Adipose tissue (tissue), 3 donors: Measurements from ENCODE around the gene ENOX1. TPM values are rescaled to one million over a fixed set of nuclear protein-coding genes. Genes with fewer than 3 reads are reported as not detected.

Source experiments
- H3K27ac ChIP-seq: one replicate; pipeline ENCODE4 v1.5.1; 2013; ENCODE audit warnings: low read depth, low read length
- WGBS, 3 donors: extraction: QIAGEN DNeasy Blood & Tissue Kit; methylation state at CpG; one replicate each; pipeline ENCODE4 v1.1.7; 2013; 5-methylcytosine and 5-hydroxymethylcytosine counted together
- polyA plus RNA-seq, 3 donors: library from polyadenylated mRNA; stranded (reverse); fragments of 200-250 nt; gene quantifications; one replicate each; pipeline ENCODE4 v1.2.3, GENCODE V29; 2013
- donor health status: healthy with polysubstance abuse.
- donor health status: Bipolar disorder and iron deficiency.
- donor health status: healthy.

The ENOX1 gene
- polyA plus RNA-seq, 3 donors: 0.71 to 2.4 (median 2.4) TPM

DNA sequence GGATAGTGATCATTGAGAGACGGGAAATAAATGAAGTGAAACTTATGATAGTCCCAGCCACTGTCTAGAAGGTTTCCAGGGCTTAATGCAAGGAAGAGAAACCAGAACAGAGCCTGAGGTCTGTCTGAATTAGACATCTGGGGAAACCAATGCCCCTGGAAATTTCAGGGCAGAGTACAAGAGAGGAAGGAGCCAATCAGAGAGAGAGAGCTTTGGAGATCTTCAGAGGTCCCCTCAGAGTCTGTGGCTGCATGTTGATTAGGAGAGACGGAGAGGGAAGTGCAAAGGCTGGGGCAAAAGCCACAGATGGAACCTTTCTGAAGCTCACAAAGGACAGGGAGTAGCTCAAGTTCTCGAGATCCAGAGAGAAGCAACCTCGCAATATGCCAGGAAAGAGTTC is 385.4 kb downstream of the ENOX1 start:
- 50 to 76% (median 55%) methylated on average over 4 of the region's 4 CpGs for WGBS, 3 donors
- no peak overlapping the region for H3K27ac ChIP-seq

DNA sequence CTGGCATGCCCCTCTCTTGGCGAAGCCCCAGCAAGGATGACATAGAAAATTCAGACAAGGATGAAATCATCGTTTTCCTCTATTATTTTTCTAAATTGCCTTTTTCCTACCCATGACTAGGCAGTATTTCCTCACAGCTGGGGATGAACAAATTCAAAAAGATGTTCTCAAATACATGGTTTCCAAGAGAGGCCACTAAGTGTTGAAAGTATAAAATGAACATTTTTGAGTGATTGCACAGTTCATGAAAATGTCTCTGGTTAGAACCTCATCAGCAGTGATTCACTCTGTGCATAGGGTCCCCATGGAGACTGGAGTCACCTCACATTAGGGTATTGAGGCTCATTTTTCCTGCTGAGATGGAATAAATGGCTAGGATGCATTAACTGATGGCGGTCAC is 389.7 kb downstream of the ENOX1 start:
- 78 to 92% (median 91%) methylated on average over 3 of the region's 3 CpGs for WGBS, 3 donors
- H3K27ac ChIP-seq: no peak overlapping the region

DNA sequence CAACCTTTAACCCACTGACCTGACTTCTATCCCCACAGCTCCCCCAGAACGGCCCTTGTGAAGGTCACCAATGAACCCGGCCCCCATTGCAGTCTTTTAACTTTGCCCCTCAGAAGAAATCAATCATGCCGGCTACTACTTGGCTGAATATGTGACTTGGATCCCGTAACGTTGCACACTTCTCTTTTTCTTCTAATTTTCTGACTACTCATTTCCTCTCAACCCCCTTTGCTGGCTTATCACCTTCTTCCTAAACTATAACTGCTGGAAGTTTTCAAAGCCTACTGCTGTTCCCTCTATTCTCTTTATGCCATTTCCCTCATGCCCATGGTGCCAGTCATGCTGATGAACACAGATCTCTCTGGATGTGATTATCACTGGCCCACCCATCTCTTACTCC is 395.7 kb downstream of the ENOX1 start:
- H3K27ac ChIP-seq: no peak overlapping the region
- 33 to 69% (median 45%) methylated on average over 5 of the region's 5 CpGs for WGBS, 3 donors

DNA sequence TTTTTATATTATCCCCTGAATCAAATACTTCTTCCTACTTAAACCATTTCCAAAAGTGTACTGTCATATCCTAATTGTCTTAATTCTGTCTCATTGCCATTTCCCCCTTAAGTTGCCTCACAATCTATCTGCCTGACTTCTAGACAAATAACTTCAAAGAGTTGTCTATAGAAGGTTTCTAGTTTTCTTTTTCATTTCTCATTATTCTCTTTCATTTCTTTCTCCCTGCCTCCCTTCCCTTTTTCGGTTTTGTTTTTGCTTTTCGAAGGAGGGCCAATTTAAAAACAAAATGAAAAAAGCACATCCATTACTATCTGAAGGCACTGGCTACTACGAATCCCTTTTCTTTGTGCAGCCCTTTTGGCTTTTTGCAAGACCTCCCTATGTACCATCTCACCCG is 396.2 kb downstream of the ENOX1 start:
- 59 to 77% (median 72%) methylated on average over 4 of the region's 4 CpGs for WGBS, 3 donors
- H3K27ac ChIP-seq: no peak overlapping the region

DNA sequence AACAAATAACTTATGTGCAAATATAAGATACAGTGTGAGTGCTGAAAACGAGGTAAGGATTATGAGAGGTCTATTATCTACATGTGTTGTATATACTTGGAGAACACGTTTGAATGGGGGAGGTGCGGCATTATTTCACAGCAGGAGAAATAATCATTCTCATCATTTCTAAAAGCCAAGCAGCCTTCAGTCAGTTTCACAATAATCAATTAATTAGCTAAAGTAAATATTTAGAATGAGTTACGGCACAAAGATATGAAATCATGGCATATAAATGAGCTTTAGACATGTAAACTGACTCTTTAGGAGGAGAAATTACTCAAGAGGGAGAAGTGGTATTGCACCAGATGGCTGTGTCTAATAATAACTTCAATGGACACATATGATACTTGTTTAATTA is 396.8 kb downstream of the ENOX1 start:
- WGBS, 3 donors: 24 to 63% (median 62%) methylated on average over 4 of the region's 4 CpGs

DNA sequence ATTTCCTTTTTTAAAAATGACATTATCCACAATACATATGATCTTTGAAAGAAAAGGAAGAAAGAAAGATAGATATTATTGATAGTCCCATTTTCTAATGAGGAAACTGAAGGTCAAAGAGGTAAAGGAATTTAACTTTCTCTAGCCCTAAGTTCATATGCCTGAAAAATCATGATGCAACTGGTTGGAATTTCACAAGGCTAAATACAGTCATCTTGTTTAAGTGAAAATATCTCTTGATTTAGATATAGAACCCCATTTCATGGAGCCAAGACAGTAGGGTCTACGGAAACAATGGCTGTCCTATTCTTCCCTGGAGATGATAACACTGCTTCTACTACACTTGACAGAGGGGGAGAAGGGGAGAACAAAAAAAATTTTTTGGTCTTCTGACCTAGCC is 397.2 kb downstream of the ENOX1 start:
- 74 to 87% (median 85%) methylated on average over 1 of the region's 1 CpG for WGBS, 3 donors
- H3K27ac ChIP-seq: no peak overlapping the region

More for the DNA sequence above, 396.8 kb downstream of the ENOX1 start:
- no peak overlapping the region for H3K27ac ChIP-seq

DNA sequence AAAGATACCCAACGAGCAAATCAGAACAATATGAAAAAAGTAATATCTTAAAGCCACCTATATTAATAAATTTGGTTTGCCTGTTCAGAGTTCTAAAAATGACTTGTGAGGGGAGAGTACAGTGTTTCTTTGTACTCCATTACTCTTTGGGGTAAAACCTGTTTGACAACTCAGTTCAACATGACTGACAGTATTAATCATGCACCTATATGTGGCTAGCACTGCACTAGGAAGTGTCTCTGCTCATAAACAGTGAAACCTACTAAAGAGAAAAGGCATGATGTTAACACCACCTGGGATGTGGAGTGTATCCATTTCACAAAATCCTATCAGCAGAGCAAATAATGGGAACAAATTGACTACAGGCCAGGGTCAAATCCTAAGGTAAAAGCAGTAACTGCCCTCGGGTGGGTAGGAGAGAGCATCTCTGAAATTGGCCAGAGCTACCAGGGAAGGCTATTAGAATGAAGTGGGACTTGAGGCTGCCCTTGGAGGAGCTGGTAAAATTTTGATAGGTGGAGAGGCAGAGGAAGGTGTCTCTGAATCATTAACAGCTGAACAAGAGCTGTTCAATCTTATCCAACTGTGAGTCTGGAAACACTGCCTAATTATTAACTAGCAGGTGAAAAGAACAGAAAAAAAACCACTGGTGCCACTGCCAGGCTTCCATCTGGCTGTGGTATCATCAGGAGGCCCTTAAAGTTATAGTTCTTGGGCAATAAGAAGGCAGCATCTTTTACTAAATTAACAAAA is 398.3 kb downstream of the ENOX1 start:
- H3K27ac ChIP-seq: no peak overlapping the region
- 2 to 41% (median 40%) methylated on average over 2 of the region's 2 CpGs for WGBS, 3 donors

DNA sequence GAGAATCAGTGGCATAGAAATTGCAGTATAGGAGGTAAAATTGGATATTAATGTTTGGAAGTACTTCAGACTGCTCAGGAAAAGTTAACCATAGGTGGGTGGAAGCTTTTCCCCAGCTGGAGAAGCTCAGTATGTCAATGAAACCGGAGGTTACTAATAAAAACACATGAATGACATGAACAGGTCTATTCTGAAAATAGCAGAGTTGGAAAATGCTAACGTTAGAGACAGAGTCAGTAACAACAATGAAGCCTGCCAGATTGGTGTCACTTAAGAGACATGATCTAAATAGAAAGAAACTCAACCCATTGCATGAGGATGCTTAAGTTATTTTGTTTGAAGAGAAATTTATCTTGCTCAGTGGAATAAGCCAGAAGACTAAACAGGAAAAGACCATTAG is 398.9 kb downstream of the ENOX1 start:
- no peak overlapping the region for H3K27ac ChIP-seq
- whole genome bisulfite sequencing, 3 donors: 35 to 58% (median 42%) methylated on average over 2 of the region's 2 CpGs

DNA sequence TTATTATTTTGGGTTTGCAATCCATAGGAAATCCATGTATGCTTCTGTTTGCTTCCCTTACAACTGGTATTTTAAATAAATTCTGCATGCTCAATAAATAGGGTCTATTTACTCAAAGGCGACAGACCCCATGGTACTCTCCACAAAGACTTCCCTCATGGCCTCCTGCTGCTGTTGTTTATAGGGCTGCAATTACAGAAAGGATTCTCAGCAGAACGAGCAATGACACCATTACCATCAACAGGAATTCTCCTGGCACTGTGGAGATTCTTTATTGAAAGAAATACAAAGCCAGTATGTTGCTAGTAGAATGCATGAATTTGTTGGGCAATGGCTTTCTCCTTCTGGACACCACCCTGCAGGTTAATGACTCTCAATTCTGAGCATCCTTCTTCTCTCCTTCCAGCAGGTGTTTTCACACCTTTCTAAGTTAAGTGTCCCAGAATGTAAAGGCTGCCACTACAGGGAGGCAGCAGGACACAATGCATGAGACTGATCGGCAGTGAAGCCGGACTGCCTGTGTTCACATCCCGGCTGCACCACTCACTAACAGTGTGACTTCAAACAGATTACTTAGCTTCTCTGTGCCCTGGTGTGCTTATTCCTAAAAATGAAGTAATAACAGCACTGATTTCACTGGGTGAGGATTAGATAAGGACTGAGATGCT is 403.1 kb downstream of the ENOX1 start:
- WGBS, 3 donors: 83 to 89% (median 86%) methylated on average over 5 of the region's 5 CpGs
- H3K27ac ChIP-seq: no peak overlapping the region

DNA sequence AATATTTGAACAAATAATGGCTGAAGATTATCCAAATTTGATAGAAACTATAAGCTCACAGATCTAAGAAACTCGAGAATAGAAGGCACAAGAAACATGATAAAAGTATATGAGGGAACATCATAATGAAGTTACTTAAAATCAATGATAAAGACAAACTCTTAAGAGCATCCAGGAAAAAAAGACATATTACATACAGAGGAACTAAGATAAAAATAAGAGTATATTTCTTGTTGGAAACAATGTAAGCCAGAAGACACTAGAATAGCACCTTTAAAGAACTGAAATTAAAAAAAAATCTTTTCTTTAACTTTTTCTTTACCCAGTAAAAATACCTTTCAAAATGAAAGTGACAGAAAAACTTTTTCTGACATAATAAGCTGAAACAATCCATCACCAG is 407.0 kb downstream of the ENOX1 start:
- no peak overlapping the region for H3K27ac ChIP-seq
- WGBS, 3 donors: 79 to 85% (median 80%) methylated on average over 1 of the region's 1 CpG

DNA sequence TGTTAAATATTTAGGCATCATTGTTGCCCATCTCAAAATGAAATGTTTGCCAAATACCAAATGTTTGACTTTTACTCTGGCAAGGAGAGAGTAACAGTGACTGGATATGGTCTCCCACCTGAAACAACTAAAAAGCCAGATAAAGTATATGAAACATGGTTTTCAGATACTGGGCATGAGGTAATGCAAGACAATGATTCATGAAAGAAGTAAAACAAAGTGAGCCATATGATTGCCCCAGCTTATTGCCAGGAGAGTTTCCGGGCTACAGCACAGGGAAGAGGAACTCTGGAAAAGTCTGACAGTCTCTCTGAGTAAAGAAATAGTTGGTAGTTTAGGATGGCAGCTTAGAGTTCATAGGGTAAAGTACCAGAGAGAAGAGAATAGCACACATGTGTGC is 408.8 kb downstream of the ENOX1 start:
- H3K27ac ChIP-seq: no peak overlapping the region
- WGBS, 3 donors: 36 to 63% (median 62%) methylated on average over 1 of the region's 1 CpG

DNA sequence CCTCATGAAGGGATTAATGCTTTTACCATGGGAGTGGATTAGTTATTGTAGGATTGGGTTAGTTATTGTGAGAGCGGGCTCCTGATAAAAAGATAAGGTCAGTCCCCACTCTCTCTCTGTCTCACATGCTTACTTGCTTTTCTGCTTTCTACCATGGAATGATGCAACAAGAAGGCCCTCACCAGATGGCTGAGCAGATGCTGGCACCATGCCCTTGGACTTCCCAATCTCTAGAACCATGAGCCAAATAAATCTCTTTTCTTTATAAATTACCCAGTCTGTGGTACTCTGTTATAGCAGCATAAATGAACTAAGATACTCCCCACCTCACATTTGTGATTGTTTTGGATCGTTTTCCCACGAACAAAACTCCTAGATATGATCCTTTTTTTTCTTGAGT is 409.6 kb downstream of the ENOX1 start:
- H3K27ac ChIP-seq: no peak overlapping the region
- 67 to 83% (median 76%) methylated on average over 3 of the region's 3 CpGs for WGBS, 3 donors

DNA sequence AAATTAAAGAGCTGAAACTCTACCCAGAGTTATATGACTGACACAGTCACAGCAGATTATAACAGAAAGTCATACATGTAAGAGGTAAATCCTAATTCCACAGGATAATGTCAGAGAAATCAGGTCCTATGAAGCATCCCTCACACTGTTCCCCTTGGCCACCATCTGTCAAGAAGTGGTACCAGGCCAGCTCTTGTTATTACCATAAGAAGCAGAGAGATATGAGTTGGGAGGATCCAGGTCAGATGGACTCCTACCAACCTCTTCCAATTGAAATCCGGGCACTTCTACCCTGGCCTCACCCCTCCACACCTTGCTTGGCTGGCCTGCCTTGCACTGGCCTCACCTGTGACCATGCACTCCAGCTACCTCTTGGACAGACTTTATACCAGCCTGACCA is 410.2 kb downstream of the ENOX1 start:
- 84 to 95% (median 93%) methylated on average over 1 of the region's 1 CpG for WGBS, 3 donors
- H3K27ac ChIP-seq: no peak overlapping the region

DNA sequence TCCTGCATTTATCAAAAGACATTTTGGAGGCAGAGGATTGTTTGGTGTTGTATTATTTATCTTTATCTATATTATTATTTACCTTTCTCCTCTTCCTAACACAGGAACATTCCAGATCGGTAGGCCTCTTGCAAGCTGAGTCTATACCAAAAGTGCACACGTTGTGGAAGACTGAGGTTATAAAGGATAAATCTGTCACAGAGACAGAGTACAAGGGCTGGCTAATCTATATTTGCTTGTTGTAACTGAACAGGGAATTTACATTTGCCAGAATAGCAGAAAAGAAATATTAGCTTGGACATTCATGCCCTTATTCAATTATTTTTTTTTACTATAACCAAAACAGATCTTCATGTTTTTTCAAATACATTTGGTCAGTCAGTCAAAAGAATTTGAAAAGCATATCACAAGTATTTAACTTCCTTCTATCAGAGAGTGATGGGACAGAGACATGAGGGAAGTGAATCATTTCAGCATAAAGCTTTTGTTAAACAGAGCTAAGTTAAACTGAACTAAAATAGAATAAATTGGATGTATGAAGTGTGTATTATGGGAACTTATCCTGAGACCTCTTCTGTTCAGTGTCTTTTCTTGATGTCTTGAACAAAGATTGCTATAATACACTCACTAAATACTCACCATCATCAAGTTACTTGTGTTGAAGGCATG is 410.8 kb downstream of the ENOX1 start:
- WGBS, 3 donors: 64 to 87% (median 80%) methylated on average over 2 of the region's 2 CpGs

DNA sequence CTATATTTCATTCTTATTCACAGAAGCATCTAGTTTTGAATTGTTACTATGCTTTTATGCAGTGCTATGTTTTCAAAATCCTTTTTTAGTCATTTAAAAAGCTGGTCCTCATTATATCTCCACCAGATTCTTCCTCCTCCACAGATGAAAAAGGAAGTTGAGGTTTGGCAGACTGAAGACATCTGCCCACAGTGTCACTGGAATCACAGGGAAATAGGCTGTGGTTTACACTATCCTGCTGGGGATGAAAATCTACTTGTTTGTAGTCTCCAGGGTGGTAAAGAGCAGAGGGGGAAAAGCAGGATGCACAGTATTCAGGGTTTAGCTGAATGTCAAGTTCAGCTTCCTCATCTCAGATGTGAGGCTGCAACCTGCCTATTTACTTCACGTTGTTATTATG is 412.2 kb downstream of the ENOX1 start:
- WGBS, 3 donors: 30 to 63% (median 35%) methylated on average over 1 of the region's 1 CpG
- no peak overlapping the region for H3K27ac ChIP-seq

More for the DNA sequence above, 410.8 kb downstream of the ENOX1 start:
- H3K27ac ChIP-seq: no peak overlapping the region

DNA sequence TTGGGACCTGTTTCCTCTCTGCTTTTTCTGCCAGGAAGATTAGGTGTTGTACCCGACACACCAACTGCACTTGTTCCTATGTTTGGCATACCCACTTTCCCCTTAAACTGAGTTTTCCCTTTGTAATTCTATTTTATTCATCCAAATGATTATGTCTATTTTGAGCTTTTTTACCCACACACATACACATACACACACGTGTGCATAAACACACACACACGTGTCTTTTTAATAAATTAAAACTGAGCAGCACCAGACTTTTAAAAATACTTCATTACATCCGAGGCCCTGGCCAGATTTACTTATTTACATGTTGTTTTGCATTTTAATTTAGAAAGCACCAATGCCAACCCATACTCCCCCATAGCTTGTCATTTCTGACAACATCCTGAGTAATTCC is 413.4 kb downstream of the ENOX1 start:
- no peak overlapping the region for H3K27ac ChIP-seq
- WGBS, 3 donors: 56 to 77% (median 66%) methylated on average over 4 of the region's 4 CpGs

DNA sequence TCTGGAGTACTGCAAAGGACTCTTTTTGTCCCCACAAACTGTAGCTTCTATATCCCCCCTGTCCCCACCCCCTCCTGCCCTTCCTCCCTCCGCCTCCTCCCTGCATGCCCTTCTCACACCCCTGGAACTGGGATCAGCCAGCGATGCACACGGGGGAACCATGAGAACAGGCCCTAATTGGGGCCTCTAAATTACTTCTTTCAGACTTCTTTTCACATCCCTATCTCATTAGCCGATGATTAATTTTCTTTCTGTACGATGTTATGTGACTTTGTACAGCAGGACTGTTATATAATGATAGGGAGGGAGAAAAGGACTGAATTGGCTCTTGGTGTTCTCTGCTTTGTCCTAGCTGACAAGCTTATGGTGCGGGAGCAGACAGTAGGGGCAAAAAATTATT is 415.9 kb downstream of the ENOX1 start:
- WGBS, 3 donors: 81 to 90% (median 89%) methylated on average over 6 of the region's 6 CpGs
- H3K27ac ChIP-seq: no peak overlapping the region

DNA sequence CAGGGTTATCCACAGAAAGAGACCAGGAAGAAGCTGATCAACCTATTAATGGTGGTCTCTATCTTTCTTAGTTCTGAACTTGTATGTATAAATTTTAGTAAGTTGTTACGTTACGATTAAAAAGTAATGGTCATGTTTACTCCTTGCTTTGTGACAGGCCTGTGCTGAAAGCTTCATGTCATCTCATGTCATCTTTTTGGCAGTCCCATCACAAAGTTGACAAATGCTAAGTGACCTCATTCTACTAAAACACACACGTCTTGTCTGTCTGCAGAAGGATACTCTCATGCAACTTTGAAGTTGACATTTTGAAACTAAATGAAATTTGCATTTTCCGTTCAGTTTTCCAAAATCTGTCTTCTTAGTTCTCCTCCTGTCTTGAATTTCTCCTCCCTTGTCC is 417.5 kb downstream of the ENOX1 start:
- WGBS, 3 donors: 65 to 82% (median 75%) methylated on average over 4 of the region's 4 CpGs
- no peak overlapping the region for H3K27ac ChIP-seq

DNA sequence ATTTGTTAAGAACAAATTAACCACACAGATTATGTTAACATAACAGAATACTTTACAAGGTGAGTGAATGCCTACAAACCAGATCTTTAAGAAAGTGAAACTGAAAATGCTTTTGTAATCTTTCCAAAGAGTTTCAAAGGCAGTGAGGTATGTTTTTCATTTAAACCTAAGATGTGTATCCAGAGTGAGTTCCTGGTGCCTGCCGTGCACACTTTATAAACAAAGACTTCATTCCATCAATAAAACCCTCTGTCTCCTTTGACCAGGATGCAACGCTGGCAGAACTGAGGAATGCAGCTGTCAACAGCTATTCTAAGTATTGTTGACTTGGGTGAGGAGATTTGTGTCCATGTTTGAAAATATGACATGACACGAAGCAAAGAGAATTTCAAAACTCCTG is 418.8 kb downstream of the ENOX1 start:
- H3K27ac ChIP-seq: no peak overlapping the region
- 31 to 38% (median 36%) methylated on average over 3 of the region's 3 CpGs for WGBS, 3 donors

DNA sequence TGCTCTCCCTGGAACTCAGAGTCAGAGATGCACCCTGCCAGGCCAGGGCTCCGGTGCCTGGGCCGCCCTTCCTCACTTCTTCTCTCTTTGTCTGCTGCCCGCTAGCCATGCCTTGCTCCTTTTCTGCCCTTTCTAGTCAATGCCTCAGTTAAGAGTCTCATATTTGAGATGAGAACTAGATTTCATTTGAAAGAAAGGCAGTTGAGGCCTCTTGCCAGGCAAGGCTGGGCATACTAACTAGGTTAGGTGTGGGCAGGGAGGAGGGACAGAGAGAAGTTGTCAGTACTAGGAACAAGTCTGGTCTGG is 421.8 kb downstream of the ENOX1 start:
- H3K27ac ChIP-seq: no peak overlapping the region
- 59 to 76% (median 72%) methylated on average over 3 of the region's 3 CpGs for WGBS, 3 donors
